NCI-H2196 treated with DMSO at 0.1 percent for 48 hours (cell line): ENCODE results near the gene ZBTB39.
"Not testable (repeated sequence)": the region's sequence is repeated elsewhere in the genome, so short reads cannot be mapped to it uniquely, and the experiment has no call there.

Experiments
- DNase-seq: peaks from one replicate; lab custom pipeline; 2025; ENCODE audit not compliant: unreplicated experiment; lab: John Stamatoyannopoulos, UW

ZBTB39 gene

GRCh38 chr12:57005980-57006808 is at the start of gene ZBTB39:
Gene ZBTB39, minus strand, starts transcription at chr12:57006546. Its CDS starts 1,629 bp downstream, at chr12:57004917.
- peak; percentile 22 for DNase-seq

GRCh38 chr12:57055824-57056223 is 49.5 kb upstream of the ZBTB39 start:
- DNase-seq: no peak

DNA sequence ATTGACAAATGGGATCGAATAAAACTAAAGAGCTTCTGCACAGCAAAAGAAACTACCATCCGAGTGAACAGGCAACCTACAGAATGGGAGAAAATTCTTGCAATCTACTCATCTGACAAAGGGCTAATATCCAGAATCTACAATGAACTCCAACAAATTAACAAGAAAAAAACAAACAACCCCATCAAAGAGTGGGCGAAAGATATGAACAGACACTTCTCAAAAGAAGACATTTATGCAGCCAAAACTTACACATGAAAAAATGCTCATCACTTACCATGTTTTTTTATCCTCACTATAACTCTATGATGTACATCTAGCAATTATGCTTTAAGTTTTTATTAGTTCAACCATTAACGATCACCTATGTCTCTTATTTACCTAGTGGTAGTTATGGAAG is 47.6 kb upstream of the ZBTB39 start:
- DNase-seq: not testable (repeated sequence)

DNA sequence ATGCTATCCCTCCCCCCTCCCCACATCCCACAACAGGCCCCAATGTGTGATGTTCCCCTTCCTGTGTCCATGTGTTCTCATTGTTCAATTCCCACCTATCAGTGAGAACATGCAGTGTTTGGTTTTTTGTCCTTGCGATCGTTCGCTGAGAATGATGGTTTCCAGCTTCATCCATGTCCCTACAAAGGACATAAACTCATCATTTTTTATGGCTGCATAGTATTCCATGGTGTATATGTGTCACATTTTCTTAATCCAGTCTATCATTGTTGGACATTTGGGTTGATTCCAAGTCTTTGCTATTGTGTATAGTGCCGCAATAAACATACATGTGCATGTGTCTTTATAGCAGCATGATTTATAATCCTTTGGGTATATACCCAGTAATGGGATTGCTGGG is 46.8 kb upstream of the ZBTB39 start:
- not testable (repeated sequence) for DNase-seq

- no peak for DNase-seq
Observed at GRCh38 chr12:57051011-57051410, 44.7 kb upstream of the ZBTB39 start.

DNA sequence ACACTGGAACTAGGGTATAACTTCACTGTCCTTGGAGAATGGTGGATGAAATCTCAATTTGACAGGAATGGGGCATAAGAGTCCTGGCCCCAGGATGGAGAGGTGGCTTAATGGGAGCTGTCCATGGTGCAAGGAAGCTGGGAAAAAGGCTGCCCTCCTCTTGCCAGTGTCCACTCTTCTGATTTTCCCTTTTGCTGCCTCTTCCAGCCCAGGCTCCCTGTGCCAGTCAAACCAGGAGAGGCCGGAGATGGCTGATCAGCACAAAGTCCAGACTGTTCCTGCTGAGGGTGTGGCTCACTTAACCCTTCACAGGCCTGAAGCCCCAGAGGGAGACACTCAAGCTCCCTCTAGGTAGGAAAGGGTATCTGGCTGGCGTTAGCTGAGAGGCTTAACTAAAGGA is 43.5 kb upstream of the ZBTB39 start, which contains the start of gene MYO1A:
MYO1A (minus strand) TSS at position 240 of the 400 bp plus-strand sequence. CDS start 1,806 bp downstream, outside the sequence.
- DNase-seq: no peak

GRCh38 chr12:57049119-57049446 is 42.7 kb upstream of the ZBTB39 start:
- no peak for DNase-seq

DNA sequence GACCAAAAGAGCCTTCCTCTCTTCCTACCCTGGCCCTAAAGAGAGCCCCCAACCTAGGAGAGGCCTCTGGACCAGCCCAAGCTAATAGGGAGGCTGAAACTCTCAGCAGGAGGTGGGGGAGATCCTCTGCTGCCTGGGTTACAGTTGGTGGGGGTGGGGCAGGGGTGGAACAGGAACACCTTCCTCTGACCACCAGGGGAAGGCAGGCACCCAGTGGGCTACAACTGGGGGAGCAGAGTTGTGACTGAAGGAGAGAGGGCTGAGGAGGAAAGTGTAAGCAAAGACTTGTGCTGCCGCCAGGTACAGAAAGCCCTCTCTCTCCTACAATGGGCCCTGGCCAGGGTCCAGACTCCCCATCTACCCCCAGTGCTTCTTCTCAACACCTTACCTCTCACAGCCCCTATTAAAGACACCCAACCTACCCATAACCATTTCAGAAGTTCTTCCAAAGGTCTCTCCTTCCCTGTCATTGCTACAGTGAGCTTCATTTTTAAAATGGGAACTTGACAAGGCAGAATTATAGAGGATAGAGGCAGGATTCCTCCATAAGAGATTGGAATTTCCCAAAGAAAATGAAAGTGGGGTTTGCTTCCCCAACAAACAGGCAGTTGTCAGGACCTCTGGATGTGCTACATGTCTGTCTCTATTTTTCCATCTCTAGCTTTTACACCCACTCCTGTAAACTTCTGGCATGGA is 42.2 kb upstream of the ZBTB39 start:
- no peak for DNase-seq

DNA sequence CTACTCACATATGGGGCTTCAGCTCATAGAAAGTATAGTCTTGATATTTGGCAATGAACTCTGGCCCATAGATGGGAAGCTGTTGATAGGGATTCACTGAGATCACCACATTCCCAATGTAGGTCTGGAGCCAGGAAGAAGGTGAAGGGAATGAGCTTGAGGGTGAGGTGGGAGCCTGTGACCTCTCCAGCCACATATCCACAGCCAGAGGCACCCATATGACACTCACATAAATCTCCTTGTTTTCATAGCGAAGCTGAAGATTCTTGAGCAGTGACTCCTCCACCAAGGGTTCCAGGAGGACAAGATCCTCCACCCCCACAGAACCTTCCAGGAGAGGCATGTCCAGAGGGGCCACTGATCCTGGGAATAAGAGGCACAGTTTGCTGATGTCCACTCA is 41.6 kb upstream of the ZBTB39 start:
- no peak for DNase-seq

DNA sequence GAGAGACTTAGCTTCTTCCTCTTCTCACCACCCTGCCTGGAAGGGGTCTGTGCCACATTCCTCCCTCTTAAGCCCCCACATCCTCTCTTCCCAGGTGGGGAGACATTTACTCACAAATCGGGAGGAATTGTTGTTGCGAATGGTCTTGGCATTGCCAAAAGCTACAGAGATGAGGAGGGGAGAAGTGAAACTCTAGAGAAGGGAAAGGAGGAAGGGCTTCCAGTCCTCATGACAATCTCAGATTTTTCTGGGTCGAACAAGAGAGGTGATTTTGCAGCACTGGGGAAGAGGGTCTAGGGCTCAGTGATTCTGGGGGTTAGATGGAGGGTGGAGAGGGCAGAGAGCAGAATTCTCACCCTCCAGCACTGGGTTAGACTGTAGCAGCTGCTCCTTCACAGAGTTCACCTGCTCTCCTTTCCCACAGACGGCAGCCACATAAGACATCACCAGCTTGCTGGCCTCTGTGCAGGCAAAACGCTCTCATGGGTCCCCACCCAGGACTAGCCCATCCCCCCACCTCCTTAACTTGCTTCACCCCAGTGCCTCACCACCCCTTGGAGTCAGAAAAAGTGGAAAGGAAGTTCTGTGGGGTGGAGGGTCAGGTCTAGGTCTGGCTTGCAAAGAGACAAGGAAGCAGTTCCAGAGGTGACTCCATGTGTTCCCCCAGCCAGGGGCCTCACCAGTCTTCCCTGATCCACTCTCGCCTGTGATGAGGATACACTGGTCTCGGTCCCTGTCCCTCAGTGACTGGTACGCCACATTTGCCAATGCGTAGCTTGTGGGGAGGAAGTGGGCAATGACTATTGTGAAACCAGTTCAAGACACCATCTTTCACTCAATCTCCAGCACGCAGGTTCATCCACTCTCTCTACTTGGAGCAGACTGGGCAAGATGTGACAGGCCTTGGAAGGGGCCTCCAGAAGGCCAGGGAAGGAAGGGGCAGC is 40.9 kb upstream of the ZBTB39 start:
- DNase-seq: no peak

GRCh38 chr12:57046086-57046791 is 39.9 kb upstream of the ZBTB39 start:
- no peak for DNase-seq

GRCh38 chr12:57044889-57045288 is 38.5 kb upstream of the ZBTB39 start:
- no peak for DNase-seq

DNA sequence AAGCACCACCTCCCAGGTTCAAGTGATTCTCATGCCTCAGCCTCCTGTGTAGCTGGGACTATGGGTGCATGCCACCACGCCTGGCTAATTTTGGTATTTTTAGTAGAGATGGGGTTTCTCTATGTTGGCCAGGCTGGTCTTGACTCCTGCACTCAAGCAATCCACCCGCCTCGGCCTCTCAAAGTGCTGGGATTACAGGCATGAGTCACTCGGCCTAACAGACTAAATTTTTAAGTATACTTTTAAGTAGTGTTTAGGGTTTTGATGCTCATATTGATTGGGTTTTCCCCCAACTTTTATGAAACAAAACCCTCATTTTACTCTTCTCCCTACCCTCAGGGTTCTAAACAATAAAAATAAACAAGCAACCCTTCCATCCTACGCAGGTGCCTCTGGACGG is 38.1 kb upstream of the ZBTB39 start:
- DNase-seq: no peak

DNA sequence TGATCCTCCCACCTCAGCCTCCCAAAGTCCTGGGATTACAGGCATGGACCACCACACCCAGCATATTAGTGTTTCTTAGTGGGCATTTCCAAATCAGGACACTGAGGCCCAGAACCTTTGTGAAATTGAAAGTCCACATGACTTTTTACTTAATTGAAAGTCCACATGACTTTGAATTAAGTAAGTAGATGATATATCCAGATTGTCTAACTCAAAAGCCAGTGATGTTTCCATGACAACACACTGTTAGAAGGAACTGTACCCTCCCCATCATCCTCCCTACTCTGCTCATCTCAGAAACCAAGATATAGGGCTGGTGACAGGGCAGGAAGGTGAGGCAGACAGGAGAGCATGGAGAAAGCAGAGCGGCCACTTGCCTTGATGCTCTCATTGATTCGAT is 36.3 kb upstream of the ZBTB39 start:
- no peak for DNase-seq

GRCh38 chr12:57040750-57041149 is 34.4 kb upstream of the ZBTB39 start:
- DNase-seq: no peak

GRCh38 chr12:57040211-57040610 is 33.9 kb upstream of the ZBTB39 start:
- DNase-seq: no peak

- no peak for DNase-seq
Observed at GRCh38 chr12:57039016-57039798, 32.9 kb upstream of the ZBTB39 start.

- no peak for DNase-seq
Observed at GRCh38 chr12:57037264-57037663, 30.9 kb upstream of the ZBTB39 start.

- no peak for DNase-seq
Observed at GRCh38 chr12:57033431-57033830, 27.1 kb upstream of the ZBTB39 start.

GRCh38 chr12:57031789-57032188 is 25.4 kb upstream of the ZBTB39 start:
- no peak for DNase-seq
